ENCODE data around the gene PRSS33. TPM values are rescaled to one million over a fixed set of nuclear protein-coding genes. Genes with fewer than 3 reads are reported as not detected.

Gene PRSS33
- polyA plus RNA-seq, 1 of the 3 experiments (the other 2 are of a cell fraction) = not detected

- no peaks in the 10 kb centered on the region for H4K20me1 ChIP-seq (ENCODE audit: insufficient read depth)
- no peaks in the 10 kb centered on the region for H3K36me3 ChIP-seq (replicated peaks in 1 of 2; ENCODE audit: control insufficient read depth in 1 of 2, insufficient read depth in 2 of 2, low read length in 1 of 2)
- H3K4me3 ChIP-seq (ENCODE audit: low read depth in 2 of 2, low read length in 1 of 2) = no peak overlapping the region
- TF ChIP-seq TAF1 (IDR thresholded peaks at IDR 0.05; ENCODE audit: borderline replicate concordance, low read depth, low read length) (no peak), CHD2 (IDR thresholded peaks at IDR 0.05; ENCODE audit: low read length, partially characterized antibody) (no peak), SMC3 (IDR thresholded peaks at IDR 0.05; ENCODE audit: low read depth, low read length) (no peak)
- no peak overlapping the region for H3K27ac ChIP-seq (ENCODE audit: low read depth in 2 of 2, low read length in 1 of 2)
- H3K79me2 ChIP-seq (ENCODE audit: insufficient read depth) = no peaks in the 10 kb centered on the region
- ChIA-PET POLR2A (no interaction called here), CTCF (no interaction called here)
- no peak overlapping the region for H3K9ac ChIP-seq
- WGBS (ENCODE audit: low lambda C conversion rate) = 85% methylated on average over 10 of the region's 10 CpGs
- H3F3A ChIP-seq (replicated peaks; ENCODE audit: insufficient read depth) = no peaks in the 10 kb centered on the region
- no peaks in the 10 kb centered on the region for H3K9me2 ChIP-seq
- no peaks in the 10 kb centered on the region; a peak in 1 of 4 replicates for H3K4me1 ChIP-seq (ENCODE audit: control insufficient read depth in 1 of 2, insufficient read depth in 2 of 2, low read depth in 1 of 2, low read length in 1 of 2)
- no peaks in the 10 kb centered on the region for H3K9me3 ChIP-seq
- H3K4me2 ChIP-seq = no peak overlapping the region
- no peaks in the 10 kb centered on the region for H3K27me3 ChIP-seq (ENCODE audit: insufficient read depth)
- no peak for DNase-seq
- no peak overlapping the region for H2AFZ ChIP-seq (ENCODE audit: low read depth)
These were observed 52.4 kb downstream of the PRSS33 start for GRCh38 chr16:2734844-2735515.

Small RNA genes within 50 kb of the gene (small RNA-seq; reads per million reads assigned to genes)
- 0 to 1.3 (median 0) reads per million in 7 experiments for gene SNORA3C

Other genes with a start within 250 kb of the PRSS33 start
- gene PDPK1, start 249.5 kb downstream of the PRSS33 start, polyA plus RNA-seq (2012; rRNA removed) = 22.0 and 33.4 TPM in 2 replicates
- 53.4 and 57.1 TPM in 2 replicates for gene KCTD5, start 105.0 kb downstream of the PRSS33 start, polyA plus RNA-seq (2012; rRNA removed)
- 7.6 and 7.7 TPM in 2 replicates for gene PRSS27, start 67.3 kb downstream of the PRSS33 start, polyA plus RNA-seq (2012; rRNA removed)
- gene SRRM2, start 34.9 kb downstream of the PRSS33 start, polyA plus RNA-seq (2012; rRNA removed) = 100 and 143 TPM in 2 replicates
- gene ELOB, start 10.3 kb downstream of the PRSS33 start, polyA plus RNA-seq (2012; rRNA removed) = 327 and 329 TPM in 2 replicates
- not detected in 2 replicates for gene PRSS41, start 10.9 kb upstream of the PRSS33 start, polyA plus RNA-seq (2012; rRNA removed)
- gene PRSS21, start 29.7 kb upstream of the PRSS33 start, polyA plus RNA-seq (2012; rRNA removed) = not detected in 2 replicates
- 0.26 and 0.47 TPM in 2 replicates for gene ZG16B, start 42.7 kb upstream of the PRSS33 start, polyA plus RNA-seq (2012; rRNA removed)
- not detected in 2 replicates for gene PRSS22, start 70.6 kb upstream of the PRSS33 start, polyA plus RNA-seq (2012; rRNA removed)
- 56.4 and 64.8 TPM in 2 replicates for gene FLYWCH2, start 95.7 kb upstream of the PRSS33 start, polyA plus RNA-seq (2012; rRNA removed)
- 22.4 and 30.1 TPM in 2 replicates for gene FLYWCH1, start 124.4 kb upstream of the PRSS33 start, polyA plus RNA-seq (2012; rRNA removed)
- 0.24 and 0.77 TPM in 2 replicates for gene KREMEN2, start 176.7 kb upstream of the PRSS33 start, polyA plus RNA-seq (2012; rRNA removed)
- gene PAQR4, start 181.8 kb upstream of the PRSS33 start, polyA plus RNA-seq (2012; rRNA removed) = 8.4 and 8.8 TPM in 2 replicates
- 5.3 and 8.5 TPM in 2 replicates for gene PKMYT1, start 192.9 kb upstream of the PRSS33 start, polyA plus RNA-seq (2012; rRNA removed)
- 0.08 TPM in 1 of 2 replicates, not detected in the other for gene CLDN9, start 225.4 kb upstream of the PRSS33 start, polyA plus RNA-seq (2012; rRNA removed)
- gene CLDN6, start 230.6 kb upstream of the PRSS33 start, polyA plus RNA-seq (2012; rRNA removed) = 0.20 and 0.24 TPM in 2 replicates
- gene TNFRSF12A, start 232.8 kb upstream of the PRSS33 start, polyA plus RNA-seq (2012; rRNA removed) = 374 and 393 TPM in 2 replicates
- gene HCFC1R1, start 236.4 kb upstream of the PRSS33 start, polyA plus RNA-seq (2012; rRNA removed) = 34.7 and 54.9 TPM in 2 replicates
- 35.7 and 37.7 TPM in 2 replicates for gene THOC6, start 236.5 kb upstream of the PRSS33 start, polyA plus RNA-seq (2012; rRNA removed)
- not detected in 2 replicates for gene BICDL2, start 249.4 kb upstream of the PRSS33 start, polyA plus RNA-seq (2012; rRNA removed)

Data from SK-N-SH (cell line).